ENCODE results near the gene RASIP1.
A peak's percentile ranks its signal among the peaks of the same experiment; 100 is the strongest.
"Not testable (repeated sequence)": the region's sequence is repeated elsewhere in the genome, so short reads cannot be mapped to it uniquely, and the experiment has no call there.

The RASIP1 gene, protein sequence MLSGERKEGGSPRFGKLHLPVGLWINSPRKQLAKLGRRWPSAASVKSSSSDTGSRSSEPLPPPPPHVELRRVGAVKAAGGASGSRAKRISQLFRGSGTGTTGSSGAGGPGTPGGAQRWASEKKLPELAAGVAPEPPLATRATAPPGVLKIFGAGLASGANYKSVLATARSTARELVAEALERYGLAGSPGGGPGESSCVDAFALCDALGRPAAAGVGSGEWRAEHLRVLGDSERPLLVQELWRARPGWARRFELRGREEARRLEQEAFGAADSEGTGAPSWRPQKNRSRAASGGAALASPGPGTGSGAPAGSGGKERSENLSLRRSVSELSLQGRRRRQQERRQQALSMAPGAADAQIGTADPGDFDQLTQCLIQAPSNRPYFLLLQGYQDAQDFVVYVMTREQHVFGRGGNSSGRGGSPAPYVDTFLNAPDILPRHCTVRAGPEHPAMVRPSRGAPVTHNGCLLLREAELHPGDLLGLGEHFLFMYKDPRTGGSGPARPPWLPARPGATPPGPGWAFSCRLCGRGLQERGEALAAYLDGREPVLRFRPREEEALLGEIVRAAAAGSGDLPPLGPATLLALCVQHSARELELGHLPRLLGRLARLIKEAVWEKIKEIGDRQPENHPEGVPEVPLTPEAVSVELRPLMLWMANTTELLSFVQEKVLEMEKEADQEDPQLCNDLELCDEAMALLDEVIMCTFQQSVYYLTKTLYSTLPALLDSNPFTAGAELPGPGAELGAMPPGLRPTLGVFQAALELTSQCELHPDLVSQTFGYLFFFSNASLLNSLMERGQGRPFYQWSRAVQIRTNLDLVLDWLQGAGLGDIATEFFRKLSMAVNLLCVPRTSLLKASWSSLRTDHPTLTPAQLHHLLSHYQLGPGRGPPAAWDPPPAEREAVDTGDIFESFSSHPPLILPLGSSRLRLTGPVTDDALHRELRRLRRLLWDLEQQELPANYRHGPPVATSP

DNA sequence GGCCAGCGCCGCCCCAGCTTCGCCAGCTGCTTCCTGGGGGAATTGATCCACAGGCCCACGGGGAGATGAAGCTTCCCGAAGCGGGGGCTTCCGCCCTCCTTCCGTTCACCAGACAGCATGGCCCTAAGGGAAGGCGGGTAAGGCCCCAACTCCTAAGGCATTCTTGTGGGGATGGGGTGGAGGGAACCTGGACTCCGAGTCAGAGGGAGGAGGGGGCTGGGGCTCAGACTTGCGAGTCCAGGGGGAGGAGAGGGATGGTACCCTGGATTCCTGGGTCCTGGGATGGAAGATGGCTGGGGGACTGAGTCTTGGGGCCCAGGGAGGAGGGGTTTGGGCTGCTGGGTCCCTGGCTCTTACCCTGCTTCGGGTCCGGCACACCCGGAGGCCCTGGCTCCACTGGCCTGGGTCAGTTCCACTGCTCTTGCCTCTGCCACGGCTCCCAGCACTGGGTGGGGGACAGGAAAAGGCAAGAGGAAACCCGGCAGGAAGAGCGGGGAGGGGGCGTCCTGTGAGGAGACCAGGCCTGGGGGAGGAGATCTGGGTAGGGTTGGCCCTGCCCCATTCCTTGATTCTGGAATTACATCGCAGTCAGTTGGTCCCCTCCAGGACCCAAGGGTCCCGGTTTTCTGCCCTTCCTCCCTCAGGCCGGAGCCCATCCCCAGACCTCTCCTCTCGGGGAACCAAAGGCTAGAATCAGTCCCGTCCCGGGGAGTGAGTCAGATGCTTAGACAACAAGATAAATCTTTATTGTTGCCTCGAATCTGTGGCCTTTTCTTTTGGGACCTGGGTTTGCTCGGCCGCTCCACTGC is at the start of gene RASIP1:
RASIP1 (minus strand) TSS at position 447 of the 809 bp plus-strand sequence; CDS start at position 119, 328 bp downstream.
- no peak for DNase-seq

DNA sequence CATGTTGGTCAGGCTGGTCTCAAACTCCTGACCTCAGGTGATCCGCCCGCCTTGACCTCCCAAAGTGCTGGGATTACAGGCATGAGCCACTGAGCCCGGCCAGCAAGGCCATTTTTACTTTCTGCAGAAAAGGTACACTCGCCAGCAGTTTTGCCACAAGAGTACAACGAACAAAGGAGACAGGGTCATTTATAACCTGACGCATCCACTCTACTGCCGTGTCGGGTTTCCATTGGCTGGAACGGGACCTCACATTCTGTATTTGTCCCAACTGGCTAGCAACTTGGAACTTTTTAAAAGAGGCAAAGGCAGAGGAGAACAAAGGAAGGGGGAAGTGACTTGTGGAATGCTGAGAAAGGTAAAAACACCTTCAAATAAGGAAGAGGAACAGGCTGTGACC is 46.9 kb upstream of the RASIP1 start:
- DNase-seq: not testable (repeated sequence)

DNA sequence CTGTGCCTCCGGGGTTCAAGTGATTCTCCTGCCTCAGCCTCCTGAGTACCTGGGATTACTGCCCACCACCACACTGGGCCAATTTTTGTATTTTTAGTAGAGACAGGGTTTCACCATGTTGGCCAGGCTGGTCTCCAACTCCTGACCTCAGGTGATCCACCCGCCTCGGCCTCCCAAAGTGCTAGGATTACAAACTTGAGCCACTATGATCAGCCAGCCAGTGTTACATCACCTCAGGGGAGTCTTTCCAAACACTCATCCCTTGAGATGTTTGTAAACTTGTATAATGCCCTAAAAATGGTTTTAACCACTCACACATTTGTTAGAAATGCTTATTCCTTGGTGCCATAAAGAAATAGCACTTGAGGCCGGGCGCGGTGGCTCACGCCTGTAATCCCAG is 46.0 kb upstream of the RASIP1 start:
- DNase-seq: not testable (repeated sequence)

DNA sequence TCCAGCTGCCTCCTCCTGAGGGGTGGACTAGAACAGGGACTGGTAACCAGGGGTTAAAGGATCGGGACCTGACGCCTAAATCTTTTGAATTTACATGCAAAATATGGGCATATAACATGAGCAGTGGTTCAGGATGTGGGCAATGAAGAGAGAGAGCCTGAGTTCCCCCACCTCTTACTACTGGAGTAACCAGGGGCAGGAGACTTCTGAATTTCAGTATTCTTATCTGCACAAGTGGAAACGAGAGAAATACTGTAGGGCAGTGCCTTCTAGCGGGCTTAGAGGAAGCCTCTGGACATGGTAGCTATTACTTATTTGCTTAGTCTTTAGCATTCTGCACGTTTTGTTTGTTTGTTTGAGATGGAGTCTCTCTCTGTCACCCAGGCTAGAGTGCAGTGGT is 44.1 kb upstream of the RASIP1 start:
- peak in 1 of 2 experiments; percentile 28 for DNase-seq

DNA sequence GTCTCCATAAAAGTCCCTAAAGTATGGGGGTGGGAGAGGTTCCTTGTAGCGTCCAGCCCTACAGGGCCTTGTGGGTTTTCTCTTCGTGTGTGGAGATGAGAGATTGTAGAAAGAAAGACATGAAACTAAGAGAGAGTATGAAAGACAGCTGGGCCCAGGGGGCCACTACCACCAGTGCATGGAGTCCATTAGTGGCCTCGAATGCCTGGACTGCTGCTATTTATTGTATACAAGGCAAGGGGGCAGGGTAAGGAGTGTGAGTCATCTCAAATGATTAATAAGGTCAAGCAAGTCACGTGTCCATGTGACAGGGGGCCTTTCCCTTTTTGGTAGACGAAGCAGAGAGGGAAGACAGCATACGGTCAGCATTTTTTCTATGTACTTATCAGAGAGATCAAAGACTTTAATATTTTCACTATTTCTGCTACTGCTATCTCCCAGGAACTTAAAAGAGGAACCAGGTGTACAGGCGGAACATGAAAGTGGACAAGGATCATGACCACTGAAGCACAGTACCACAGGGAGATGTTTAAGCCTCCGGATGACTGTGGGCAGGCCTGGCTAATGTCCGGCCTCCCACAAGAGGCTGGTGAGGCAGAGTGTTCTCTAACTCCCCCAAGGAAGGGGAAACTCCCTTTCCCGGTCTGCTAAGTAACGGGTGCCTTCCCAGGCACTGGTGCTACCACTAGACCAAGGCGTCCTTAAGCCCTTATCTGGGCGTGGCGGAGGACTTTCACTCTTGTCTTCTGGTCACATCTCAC is 40.4 kb upstream of the RASIP1 start:
- no peak for DNase-seq

DNA sequence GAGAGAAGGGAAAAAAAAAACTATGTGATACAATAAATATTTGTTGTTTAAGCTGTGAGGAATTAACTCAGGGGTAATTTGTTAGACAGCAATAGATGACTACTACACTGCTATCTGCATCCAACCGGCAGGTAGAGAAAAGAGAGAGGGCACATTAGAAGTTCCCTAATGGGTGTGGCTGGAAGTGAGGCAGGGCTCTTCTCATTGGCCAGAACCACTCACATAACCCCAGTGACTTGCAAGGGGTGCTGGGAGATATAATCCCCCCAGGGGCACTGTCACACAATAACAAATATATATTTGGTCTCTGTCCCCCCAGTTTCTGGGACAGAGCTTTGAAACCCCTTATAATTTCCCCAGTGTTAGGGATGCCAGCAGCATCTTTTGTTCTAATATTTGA is 39.2 kb upstream of the RASIP1 start:
- DNase-seq: no peak

DNA sequence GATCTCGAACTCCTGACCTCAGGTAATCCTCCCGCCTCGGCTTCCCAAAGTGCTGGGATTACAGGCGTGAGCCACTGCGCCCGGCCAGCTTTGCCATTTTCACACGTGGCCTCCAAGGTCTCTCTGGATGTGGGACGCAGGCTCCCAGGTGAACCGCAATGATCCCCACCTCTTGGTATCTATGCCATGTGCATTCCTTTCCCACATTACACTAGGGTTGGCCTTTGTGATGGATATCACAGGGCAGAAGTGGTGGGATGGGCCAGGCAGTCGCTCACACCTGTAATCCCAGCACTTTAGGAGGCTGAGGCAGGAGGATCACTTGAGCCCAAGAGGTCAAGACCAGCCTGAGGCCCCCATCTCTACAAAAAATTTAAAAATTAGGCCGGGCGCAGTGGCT is 37.3 kb upstream of the RASIP1 start:
- DNase-seq: no peak

DNA sequence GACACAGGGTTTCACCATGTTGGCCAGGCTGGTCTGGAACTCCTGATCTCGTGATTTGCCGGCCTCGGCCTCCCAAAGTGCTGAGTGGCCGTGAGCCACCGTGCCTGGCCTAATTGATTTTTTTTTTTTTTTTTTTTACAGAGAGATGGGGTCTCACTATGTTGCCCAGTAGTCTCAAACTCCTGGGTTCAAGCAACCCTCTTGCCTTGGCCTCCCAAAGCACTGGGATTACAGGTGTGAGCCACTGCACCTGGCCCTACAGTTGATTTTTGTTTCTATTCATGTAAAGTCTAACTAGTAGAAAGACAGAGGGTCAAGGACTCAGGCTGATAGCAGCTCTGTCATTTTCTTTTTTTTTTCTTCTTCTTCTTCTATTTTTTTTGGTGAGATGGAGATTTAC is 36.7 kb upstream of the RASIP1 start:
- no peak for DNase-seq

DNA sequence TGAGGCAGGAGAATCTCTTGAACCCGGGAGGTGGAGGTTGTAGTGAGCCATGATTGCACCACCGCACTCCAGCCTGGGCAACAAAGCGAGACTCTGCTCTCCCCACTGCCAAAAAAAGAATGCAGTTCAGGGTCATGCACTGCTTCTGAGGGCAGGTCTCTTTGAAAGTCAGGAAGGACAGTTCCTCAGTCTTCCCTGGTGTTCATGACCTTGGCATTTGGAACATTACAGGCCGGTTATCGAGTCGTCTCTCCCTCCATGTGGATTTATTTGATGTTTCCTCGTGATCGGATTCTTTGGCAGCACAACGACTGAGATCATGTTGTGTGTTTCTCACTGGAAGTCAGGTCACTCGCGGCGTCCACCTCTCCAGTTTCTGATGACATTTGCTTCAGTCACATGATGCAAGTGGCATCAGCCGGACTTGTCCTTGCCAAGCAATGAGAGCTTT is 32.1 kb upstream of the RASIP1 start:
- no peak for DNase-seq

DNA sequence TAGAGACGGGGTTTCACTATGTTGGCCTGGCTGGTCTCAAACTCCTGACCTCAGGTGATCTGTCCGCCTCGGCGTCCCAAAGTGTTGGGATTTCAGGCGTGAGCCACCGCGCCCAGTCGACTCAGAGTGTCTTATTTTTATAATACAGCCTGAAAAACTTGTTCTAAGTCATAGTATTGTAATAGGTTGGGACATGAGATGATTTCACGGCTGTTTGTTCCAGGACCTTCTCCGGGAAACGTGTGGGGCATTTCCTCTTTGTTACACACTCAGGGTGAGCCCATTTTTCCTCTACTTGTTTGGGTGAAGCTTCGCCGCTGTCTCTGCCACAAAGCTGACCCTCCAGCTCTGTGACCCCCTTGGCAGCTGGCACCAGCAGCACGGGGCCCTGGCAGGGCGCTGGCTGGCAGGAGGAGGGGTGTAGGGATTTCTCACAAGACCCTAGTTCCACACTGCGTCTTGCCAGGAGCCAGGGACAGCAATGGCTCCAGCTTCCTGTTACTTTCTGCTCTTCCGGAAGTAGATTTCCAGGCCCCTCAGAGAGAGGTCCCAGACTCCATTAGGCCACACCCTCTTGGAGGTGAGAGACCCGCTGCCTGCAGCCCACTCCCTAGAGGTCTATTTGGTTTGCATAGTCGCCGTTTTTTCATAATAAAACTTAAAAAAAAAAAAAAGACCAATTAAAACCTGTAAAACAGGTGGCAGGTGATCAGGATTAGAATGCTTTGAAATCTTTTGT is 30.5 kb upstream of the RASIP1 start:
- DNase-seq: no peak

DNA sequence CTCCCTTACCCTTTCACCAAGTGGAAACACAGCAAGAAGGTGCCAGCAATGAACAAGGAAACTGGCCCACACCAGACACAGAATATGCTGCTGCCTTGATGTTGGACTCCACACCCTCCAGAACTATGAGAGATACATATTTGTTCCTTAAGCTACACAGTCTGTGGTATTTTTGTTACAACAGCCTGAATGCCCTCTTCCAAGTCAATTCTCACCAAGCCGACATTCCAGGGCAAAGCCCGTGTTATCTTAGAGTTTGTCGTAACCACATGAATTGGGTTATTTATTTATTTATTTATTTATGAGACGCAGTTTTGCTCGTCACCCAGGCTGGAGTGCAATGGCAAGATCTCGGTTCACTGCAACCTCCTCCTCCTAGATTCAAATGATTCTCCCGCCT is 29.9 kb upstream of the RASIP1 start:
- DNase-seq: no peak

DNA sequence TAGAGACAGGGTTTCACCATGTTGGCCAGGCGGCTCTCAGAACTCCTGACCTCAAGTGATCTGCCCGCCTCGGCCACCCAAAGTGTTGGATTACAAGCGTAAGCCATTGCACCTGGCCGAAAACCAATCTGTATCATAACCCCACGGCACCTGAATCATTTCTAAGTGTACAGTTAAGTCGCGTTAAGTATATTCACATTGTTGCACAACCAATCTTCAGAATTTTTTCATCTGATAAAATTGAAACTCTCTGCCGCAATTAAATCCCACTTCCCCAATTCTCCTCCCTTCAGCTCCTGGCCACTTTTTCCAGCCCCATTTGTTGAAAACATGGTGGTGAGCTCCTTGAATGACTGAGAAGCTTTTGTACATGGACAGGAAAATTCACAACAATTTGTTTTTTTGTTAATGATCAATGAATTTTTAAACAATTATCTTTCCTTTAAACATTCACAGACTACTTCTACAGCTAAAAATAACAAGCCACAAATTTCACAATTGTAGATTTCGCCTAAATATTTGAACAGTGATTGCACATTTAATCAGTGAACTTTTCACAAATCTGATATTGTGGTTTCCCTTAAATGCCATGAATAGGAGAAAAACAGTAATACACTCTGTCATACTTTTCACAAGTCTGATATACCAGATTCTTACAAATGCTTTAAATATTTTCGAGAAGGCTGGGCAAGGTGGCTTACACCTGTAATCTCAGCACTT is 28.7 kb upstream of the RASIP1 start:
- no peak for DNase-seq

DNA sequence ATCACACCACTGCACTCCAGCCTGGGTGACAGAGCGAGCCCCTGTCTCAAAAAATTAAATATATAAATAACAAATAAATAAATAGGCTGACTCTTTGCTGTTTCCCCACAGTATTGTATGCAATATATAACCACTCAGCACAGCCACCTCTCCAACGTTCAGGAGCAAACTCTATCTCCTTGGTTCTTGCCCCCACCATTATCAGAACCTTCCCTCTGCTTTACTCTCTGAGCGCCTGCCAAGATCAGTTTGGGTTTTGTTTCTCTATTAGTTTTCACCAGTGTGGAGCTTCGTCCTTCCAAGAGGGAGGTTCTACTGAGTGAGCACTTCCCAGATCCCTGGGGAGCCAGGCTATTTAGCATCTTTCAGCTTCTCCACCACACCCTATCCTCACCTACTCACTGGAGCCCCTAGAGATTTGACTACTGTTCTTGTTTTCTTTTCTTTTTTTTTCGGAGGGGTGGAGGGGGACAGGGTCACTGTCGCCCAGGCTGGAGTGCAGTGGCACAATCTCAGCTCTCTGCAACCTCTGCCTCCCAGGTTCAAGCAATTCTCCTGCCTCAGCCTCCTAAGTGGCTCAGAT is 27.9 kb upstream of the RASIP1 start:
- not testable (repeated sequence) for DNase-seq

DNA sequence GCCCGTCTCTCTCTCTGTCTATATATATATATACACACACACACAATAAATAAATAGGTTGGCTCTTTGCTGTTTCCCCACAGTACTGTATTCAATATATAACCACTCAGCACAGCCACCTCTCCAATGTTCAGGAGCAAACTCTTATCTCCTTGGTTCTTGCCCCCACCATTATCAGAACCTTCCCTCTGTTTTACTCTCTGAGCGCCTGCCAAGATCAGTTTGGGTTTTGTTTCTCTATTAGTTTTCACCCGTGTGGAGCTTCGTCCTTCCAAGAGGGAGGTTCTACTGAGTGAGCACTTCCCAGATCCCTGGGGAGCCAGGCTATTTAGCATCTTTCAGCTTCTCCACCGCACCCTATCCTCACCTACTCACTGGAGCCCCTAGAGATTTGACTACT is 25.4 kb upstream of the RASIP1 start:
- not testable (repeated sequence) for DNase-seq

DNA sequence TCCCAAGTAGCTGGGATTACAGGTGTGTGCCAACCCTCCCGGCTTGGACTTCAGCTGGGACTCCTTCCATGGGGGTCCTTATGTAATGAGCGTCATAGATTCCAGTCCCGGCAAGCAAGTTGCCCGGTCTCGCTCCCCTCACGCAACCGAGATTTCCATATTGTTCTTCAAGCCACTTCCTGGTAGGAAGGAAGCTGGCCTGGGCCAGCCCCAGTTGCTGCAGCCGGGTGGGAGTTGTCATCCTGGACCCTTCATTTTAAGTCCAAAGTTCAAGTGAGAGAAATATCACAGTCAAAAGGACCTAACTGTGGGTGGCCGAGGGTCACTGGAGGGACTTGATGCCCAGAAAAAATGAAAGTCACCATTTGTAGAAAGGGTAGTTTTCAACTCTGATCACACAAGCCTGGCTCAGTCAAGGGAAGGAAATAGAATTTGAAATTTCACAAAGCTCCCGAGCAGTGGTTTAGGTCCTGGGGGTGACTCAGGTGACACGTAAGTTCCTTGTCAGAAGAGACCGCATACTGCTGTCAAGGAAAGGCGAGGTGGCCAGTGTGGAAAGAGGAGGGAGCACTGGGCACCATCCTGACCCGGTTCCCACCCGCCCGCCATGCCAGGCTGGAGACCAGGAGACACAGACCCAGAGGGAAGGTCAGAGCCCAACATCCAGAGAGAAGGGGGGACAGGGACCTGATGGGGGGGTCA is 20.2 kb upstream of the RASIP1 start:
- DNase-seq: no peak

DNA sequence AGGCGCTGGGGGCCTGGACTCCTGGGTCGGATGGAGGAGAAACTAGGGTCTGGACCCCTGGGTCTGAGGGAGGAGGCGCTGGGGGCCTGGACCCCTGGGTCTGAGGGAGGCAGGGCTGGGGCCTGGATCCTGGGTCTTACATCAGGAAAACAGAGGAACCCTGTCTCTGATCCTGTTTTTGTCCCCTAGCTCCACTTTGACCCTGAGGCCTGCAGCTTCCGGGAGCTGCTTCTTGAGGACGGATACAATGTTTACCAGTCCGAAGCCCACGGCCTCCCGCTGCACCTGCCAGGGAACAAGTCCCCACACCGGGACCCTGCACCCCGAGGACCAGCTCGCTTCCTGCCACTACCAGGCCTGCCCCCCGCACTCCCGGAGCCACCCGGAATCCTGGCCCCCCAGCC is 17.3 kb upstream of the RASIP1 start:
- DNase-seq: no peak

DNA sequence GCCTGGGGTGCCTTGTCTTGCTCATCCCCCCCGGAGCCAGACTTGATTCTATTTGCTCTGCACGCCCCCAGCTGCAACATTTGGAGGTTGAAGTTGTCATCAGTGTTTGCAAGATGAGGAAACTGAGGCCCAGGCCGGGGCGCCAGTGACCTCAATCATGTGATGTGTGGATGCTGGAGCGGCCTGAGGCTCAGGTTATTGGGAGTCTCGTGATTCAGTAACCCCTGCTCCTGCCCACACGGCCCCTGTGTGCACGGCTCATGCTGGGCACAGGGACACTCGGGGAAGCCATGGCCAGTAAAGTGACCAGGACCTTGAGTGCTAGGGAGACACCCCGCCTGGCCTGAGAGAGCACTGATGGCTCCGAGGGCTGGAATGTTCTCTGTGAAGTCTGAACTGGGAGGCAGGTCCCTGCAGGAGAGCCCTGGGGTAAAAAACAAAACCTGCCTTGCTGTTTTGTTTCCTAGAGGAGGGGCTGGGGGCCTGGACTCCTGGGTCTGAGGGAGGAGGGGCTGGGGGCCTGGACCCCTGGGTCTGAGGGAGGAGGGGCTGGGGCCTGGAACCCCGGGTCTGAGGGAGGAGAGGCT is 16.8 kb upstream of the RASIP1 start:
- no peak for DNase-seq

DNA sequence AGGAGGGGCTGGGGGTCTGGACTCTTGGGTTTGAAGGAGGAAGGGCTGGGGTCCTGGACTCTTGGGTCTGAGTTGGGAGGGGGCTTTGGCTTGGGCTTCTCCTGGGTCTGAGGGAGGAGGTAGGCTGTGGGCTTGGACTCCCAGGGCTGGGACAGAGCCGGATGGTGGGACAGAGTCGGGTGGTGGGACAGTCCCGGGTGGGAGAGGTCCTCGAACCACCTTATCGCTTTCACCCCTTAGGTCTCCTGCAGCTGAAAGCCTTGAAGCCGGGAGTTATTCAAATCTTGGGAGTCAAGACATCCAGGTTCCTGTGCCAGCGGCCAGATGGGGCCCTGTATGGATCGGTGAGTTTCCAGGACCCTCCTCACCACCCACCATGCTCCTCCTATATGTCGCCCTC is 16.3 kb upstream of the RASIP1 start:
- DNase-seq: no peak

DNA sequence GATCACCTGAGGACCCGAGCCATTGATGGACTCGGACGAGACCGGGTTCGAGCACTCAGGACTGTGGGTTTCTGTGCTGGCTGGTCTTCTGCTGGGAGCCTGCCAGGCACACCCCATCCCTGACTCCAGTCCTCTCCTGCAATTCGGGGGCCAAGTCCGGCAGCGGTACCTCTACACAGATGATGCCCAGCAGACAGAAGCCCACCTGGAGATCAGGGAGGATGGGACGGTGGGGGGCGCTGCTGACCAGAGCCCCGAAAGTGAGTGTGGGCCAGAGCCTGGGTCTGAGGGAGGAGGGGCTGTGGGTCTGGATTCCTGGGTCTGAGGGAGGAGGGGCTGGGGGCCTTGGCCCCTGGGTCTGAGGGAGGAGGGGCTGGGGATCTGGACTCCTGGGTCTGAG is 15.8 kb upstream of the RASIP1 start:
- no peak for DNase-seq

Data from NCI-H446 (cell line).